Skeletal muscle tissue (tissue), 4 donors: ENCODE data around the gene EXOC4. TPM values are rescaled to one million over a fixed set of nuclear protein-coding genes. Genes with fewer than 3 reads are reported as not detected.
"Not testable (repeated sequence)": the region's sequence is repeated elsewhere in the genome, so short reads cannot be mapped to it uniquely, and the experiment has no call there.

Source experiments
- H3K27ac ChIP-seq: one replicate; pipeline ENCODE4 v1.7.0; 2013; ENCODE audit warnings: mild to moderate bottlenecking, low read depth, low read length, inconsistent platforms
- H3K27me3 ChIP-seq, 3 donors: one replicate each; pipeline ENCODE4 v1.7.0; 2013; ENCODE audit warnings: low read length in 3 of 3; ENCODE audit not compliant: control insufficient read depth in 3 of 3, insufficient read depth in 3 of 3
- H3K36me3 ChIP-seq, 3 donors: one replicate each; pipeline ENCODE4 v1.7.0; 2013; ENCODE audit warnings: low read length in 3 of 3; ENCODE audit not compliant: control insufficient read depth in 3 of 3, insufficient read depth in 3 of 3
- H3K4me1 ChIP-seq, 3 donors: one replicate each; pipeline ENCODE4 v1.7.0; 2013; ENCODE audit warnings: low read length in 3 of 3, mild to moderate bottlenecking in 3 of 3; ENCODE audit not compliant: control insufficient read depth in 3 of 3, insufficient read depth in 3 of 3
- H3K4me3 ChIP-seq, 3 donors: one replicate each; pipeline ENCODE4 v1.7.0; 2013; ENCODE audit warnings: low read length in 3 of 3
- H3K9ac ChIP-seq, 3 donors: one replicate each; pipeline ENCODE4 v1.7.0; 2013; ENCODE audit warnings: low read length in 3 of 3, mild to moderate bottlenecking in 3 of 3, moderate library complexity in 2 of 3, low read depth in 1 of 3
- H3K9me3 ChIP-seq, 3 donors: one replicate each; pipeline ENCODE4 v1.7.0; 2013; ENCODE audit warnings: low read length in 3 of 3; ENCODE audit not compliant: control insufficient read depth in 3 of 3
- total RNA-seq: library from RNA; depleted of rRNA; stranded (reverse); fragments of >200 nt; gene quantifications from one replicate; pipeline ENCODE4 v1.2.3, GENCODE V29; 2014
- donor health status: Osteomylitis.

Gene EXOC4
- total RNA-seq, 1 donor from 2014 or later, result 129 TPM

- H3K27me3 ChIP-seq, H3K36me3 ChIP-seq: not testable (repeated sequence)
These were observed 75.1 kb downstream of the EXOC4 start for GRCh38 chr7:133328021-133328420.

GRCh38 chr7:133330085-133330484 lies 77.2 kb downstream of the EXOC4 start:
- Histone ChIP-seq H3K4me3 (no peak overlapping the region), H3K9me3 (no peaks in the 10 kb centered on the region), H3K27ac (no peak overlapping the region), H3K27me3 (no peaks in the 10 kb centered on the region), H3K4me1 (peaks cover 3 to 9% (median 7%) of the 10 kb centered on the region in 3 donors), H3K36me3 (peaks cover 0 to 2% (median 0%) of the 10 kb centered on the region in 3 donors), H3K9ac (no peak overlapping the region)

More at GRCh38 chr7:133328021-133328420, 75.1 kb downstream of the EXOC4 start:
- H3K9me3 ChIP-seq, H3K4me3 ChIP-seq, H3K27ac ChIP-seq, H3K4me1 ChIP-seq, H3K9ac ChIP-seq: not testable (repeated sequence)

- Histone ChIP-seq H3K9ac (no peak overlapping the region), H3K4me3 (no peak overlapping the region), H3K27ac (no peak overlapping the region), H3K4me1 (peaks cover 3 to 9% (median 7%) of the 10 kb centered on the region in 3 donors), H3K36me3 (no peaks in the 10 kb centered on the region), H3K27me3 (no peaks in the 10 kb centered on the region), H3K9me3 (no peaks in the 10 kb centered on the region)
These were observed 79.0 kb downstream of the EXOC4 start for GRCh38 chr7:133331861-133332260.

GRCh38 chr7:133339772-133340171 lies 86.9 kb downstream of the EXOC4 start:
- Histone ChIP-seq H3K27ac (no peak overlapping the region), H3K27me3 (no peaks in the 10 kb centered on the region), H3K9me3 (peaks cover 0 to 7% (median 4%) of the 10 kb centered on the region in 3 donors), H3K9ac (no peak overlapping the region), H3K4me3 (no peak overlapping the region), H3K36me3 (no peaks in the 10 kb centered on the region), H3K4me1 (peaks cover 0 to under 1% (median 0%) of the 10 kb centered on the region in 3 donors)

GRCh38 chr7:133344275-133344674 lies 91.4 kb downstream of the EXOC4 start:
- no peaks in the 10 kb centered on the region for H3K27me3 ChIP-seq
- H3K9me3 ChIP-seq, result peaks cover 0 to 7% (median 4%) of the 10 kb centered on the region in 3 donors
- no peak overlapping the region for H3K27ac ChIP-seq
- H3K4me1 ChIP-seq, result peaks cover 0 to 7% (median 7%) of the 10 kb centered on the region in 3 donors
- H3K9ac ChIP-seq, result no peak overlapping the region
- H3K4me3 ChIP-seq, result no peak overlapping the region
- no peaks in the 10 kb centered on the region for H3K36me3 ChIP-seq

GRCh38 chr7:133345690-133346421 lies 93.0 kb downstream of the EXOC4 start:
- Histone ChIP-seq H3K9me3 (no peaks in the 10 kb centered on the region), H3K27me3 (no peaks in the 10 kb centered on the region), H3K36me3 (no peaks in the 10 kb centered on the region), H3K27ac (no peak overlapping the region), H3K4me3 (no peak overlapping the region), H3K9ac (no peak overlapping the region), H3K4me1 (peaks cover 0 to 7% (median 7%) of the 10 kb centered on the region in 3 donors)

- H3K9me3 ChIP-seq, result peaks cover 0 to 1% (median 0%) of the 10 kb centered on the region in 3 donors
These were observed 95.4 kb downstream of the EXOC4 start for GRCh38 chr7:133348250-133348649.

GRCh38 chr7:133349101-133349500 lies 96.2 kb downstream of the EXOC4 start:
- H3K4me3 ChIP-seq, result no peak overlapping the region

More at GRCh38 chr7:133348250-133348649, 95.4 kb downstream of the EXOC4 start:
- Histone ChIP-seq H3K4me3 (no peak overlapping the region), H3K36me3 (no peaks in the 10 kb centered on the region), H3K9ac (no peak overlapping the region), H3K27ac (no peak overlapping the region), H3K27me3 (no peaks in the 10 kb centered on the region), H3K4me1 (peaks cover 0 to 7% (median 7%) of the 10 kb centered on the region in 3 donors)

GRCh38 chr7:133352430-133352829 lies 99.6 kb downstream of the EXOC4 start:
- no peaks in the 10 kb centered on the region for H3K27me3 ChIP-seq
- H3K9ac ChIP-seq, result no peak overlapping the region
- H3K9me3 ChIP-seq, result peaks cover 0 to 7% (median 0%) of the 10 kb centered on the region in 3 donors
- no peak overlapping the region for H3K4me3 ChIP-seq
- no peak overlapping the region for H3K27ac ChIP-seq
- H3K4me1 ChIP-seq, result no peaks in the 10 kb centered on the region
- H3K36me3 ChIP-seq, result peaks cover 0 to 5% (median 5%) of the 10 kb centered on the region in 3 donors

More at GRCh38 chr7:133349101-133349500, 96.2 kb downstream of the EXOC4 start:
- Histone ChIP-seq H3K27ac (no peak overlapping the region), H3K4me1 (peaks cover 0 to 7% (median 7%) of the 10 kb centered on the region in 3 donors), H3K9ac (no peak overlapping the region), H3K36me3 (no peaks in the 10 kb centered on the region), H3K9me3 (peaks cover 0 to 7% (median 0%) of the 10 kb centered on the region in 3 donors), H3K27me3 (no peaks in the 10 kb centered on the region)

- H3K4me3 ChIP-seq, result no peak overlapping the region
- peaks cover 0 to 7% (median 0%) of the 10 kb centered on the region in 3 donors for H3K9me3 ChIP-seq
- H3K27me3 ChIP-seq, result no peaks in the 10 kb centered on the region
- H3K36me3 ChIP-seq, result peaks cover 0 to 5% (median 5%) of the 10 kb centered on the region in 3 donors
- no peak overlapping the region for H3K9ac ChIP-seq
- H3K27ac ChIP-seq, result no peak overlapping the region
- H3K4me1 ChIP-seq, result no peaks in the 10 kb centered on the region
These were observed 100.9 kb downstream of the EXOC4 start for GRCh38 chr7:133353775-133354174.
